Smooth muscle cell (in vitro differentiated cells): ENCODE data around the gene HEG1. TPM values are rescaled to one million over a fixed set of nuclear protein-coding genes. Genes with fewer than 3 reads are reported as not detected.

Experiments used
- DNase-seq: peaks from one replicate; lab custom pipeline; 2025; ENCODE audit not compliant: unreplicated experiment; lab: John Stamatoyannopoulos, UW
- H2AFZ ChIP-seq: fragments of 200-600 bp; sonication (generic); 2 replicates; pipeline ENCODE4 v1.6.0; 2016; ENCODE audit warnings: antibody characterized with exemption, low read depth, mild to moderate bottlenecking
- H3F3A ChIP-seq: fragments of 200-600 bp; sonication (generic); 2 replicates; pipeline ENCODE4 v1.6.0; 2017; ENCODE audit warnings: antibody characterized with exemption, low read depth
- H3K27ac ChIP-seq: fragments of 200-600 bp; sonication (generic); 2 replicates; pipeline ENCODE4 v1.5.1; 2016; ENCODE audit warnings: low read depth, mild to moderate bottlenecking
- H3K27me3 ChIP-seq: fragments of 200-600 bp; sonication (generic); 2 replicates; pipeline ENCODE4 v1.6.1; 2016; ENCODE audit warnings: low read depth, mild to moderate bottlenecking
- H3K36me3 ChIP-seq: fragments of 200-600 bp; sonication (generic); 2 replicates; pipeline ENCODE4 v1.5.1; 2016; ENCODE audit warnings: low read depth
- H3K4me1 ChIP-seq: fragments of 200-600 bp; sonication (generic); 2 replicates; pipeline ENCODE4 v1.5.1; 2016; ENCODE audit warnings: low read depth
- H3K4me2 ChIP-seq: fragments of 200-600 bp; sonication (generic); 2 replicates; pipeline ENCODE4 v1.6.0; 2016; ENCODE audit warnings: mild to moderate bottlenecking
- H3K4me3 ChIP-seq: fragments of 200-600 bp; sonication (generic); 2 replicates; pipeline ENCODE4 v1.5.1; 2016; ENCODE audit warnings: mild to moderate bottlenecking
- H3K79me2 ChIP-seq: fragments of 200-600 bp; sonication (generic); 2 replicates; pipeline ENCODE4 v1.6.0; 2016; ENCODE audit warnings: low read depth, mild to moderate bottlenecking
- H3K9ac ChIP-seq: fragments of 200-600 bp; sonication (generic); 2 replicates; pipeline ENCODE4 v1.6.0; 2016; ENCODE audit warnings: low read depth
- H3K9me3 ChIP-seq: fragments of 200-600 bp; sonication (generic); replicated peaks from 2 replicates; pipeline ENCODE4 v1.5.1; 2016; ENCODE audit warnings: low read depth
- H4K20me1 ChIP-seq: fragments of 200-600 bp; sonication (generic); 2 replicates; pipeline ENCODE4 v1.6.0; 2016; ENCODE audit warnings: low read depth
- CTCF ChIP-seq: fragments of 200-600 bp; sonication (generic); IDR thresholded peaks from 2 replicates; pipeline ENCODE4 v1.5.1; 2017; ENCODE audit warnings: borderline replicate concordance, mild to moderate bottlenecking, antibody characterized with exemption; ENCODE audit not compliant: insufficient read depth, poor library complexity, severe bottlenecking
- WGBS: methylation state at CpG from one replicate; pipeline ENCODE4 v1.1.7; 2016; ENCODE audit warnings: low lambda C conversion rate; 5-methylcytosine and 5-hydroxymethylcytosine counted together
- polyA plus RNA-seq: library from polyadenylated mRNA; unstranded; fragments of >200 nt; fragmentation: Nextera tagmentation; extraction: Ambion mirVana; gene quantifications from 2 replicates; pipeline ENCODE4 v1.2.1, GENCODE V29; 2016
- total RNA-seq: library from RNA; depleted of rRNA; stranded (reverse); fragments of >200 nt; gene quantifications from 2 replicates; pipeline ENCODE4 v1.2.3, GENCODE V29; 2014

The HEG1 gene
- total and polyA plus RNA-seq, 2 experiments from 2014 or later = 28.0 to 50.3 TPM

GRCh38 chr3:125002414-125003368, 53.1 kb downstream of the HEG1 start:
- TF ChIP-seq CTCF = no peak
- Histone ChIP-seq H2AFZ (no peak overlapping the region), H3K9me3 (no peaks in the 10 kb centered on the region), H3K4me1 (peaks cover 9% of the 10 kb centered on the region), H4K20me1 (peaks cover 9% of the 10 kb centered on the region), H3K79me2 (no peaks in the 10 kb centered on the region), H3F3A (peaks cover 4% of the 10 kb centered on the region), H3K4me2 (no peak overlapping the region), H3K36me3 (peaks cover 26% of the 10 kb centered on the region), H3K27me3 (no peaks in the 10 kb centered on the region), H3K4me3 (no peak overlapping the region), H3K27ac (no peak overlapping the region), H3K9ac (no peak overlapping the region)
- no peak for DNase-seq
- WGBS = 85% methylated on average over 11 of the region's 11 CpGs

GRCh38 chr3:125001557-125002413, 54.0 kb downstream of the HEG1 start:
- Histone ChIP-seq H4K20me1 (peaks cover 9% of the 10 kb centered on the region), H3F3A (peaks cover 4% of the 10 kb centered on the region), H3K27me3 (no peaks in the 10 kb centered on the region), H3K4me2 (no peak overlapping the region), H2AFZ (no peak overlapping the region), H3K4me1 (peaks cover 9% of the 10 kb centered on the region), H3K36me3 (peaks cover 30% of the 10 kb centered on the region), H3K4me3 (no peak overlapping the region), H3K79me2 (no peaks in the 10 kb centered on the region), H3K27ac (no peak overlapping the region), H3K9ac (no peak overlapping the region), H3K9me3 (no peaks in the 10 kb centered on the region)
- no peak for DNase-seq
- no peak for TF ChIP-seq CTCF
- WGBS = 90% methylated on average over 12 of the region's 12 CpGs

GRCh38 chr3:125000661-125001060, 55.1 kb downstream of the HEG1 start:
- Histone ChIP-seq H3K4me1 (peaks cover 9% of the 10 kb centered on the region), H3K27ac (no peak overlapping the region), H3K36me3 (peaks cover 30% of the 10 kb centered on the region), H3K9me3 (no peaks in the 10 kb centered on the region), H2AFZ (no peak overlapping the region), H4K20me1 (peaks cover 9% of the 10 kb centered on the region), H3K79me2 (no peaks in the 10 kb centered on the region), H3F3A (peaks cover 4% of the 10 kb centered on the region), H3K9ac (no peak overlapping the region), H3K27me3 (no peaks in the 10 kb centered on the region), H3K4me2 (no peak overlapping the region), H3K4me3 (no peak overlapping the region)
- no peak for TF ChIP-seq CTCF
- 67% methylated on average over 2 of the region's 2 CpGs for WGBS
- no peak for DNase-seq
